ENCODE data around the gene XPR1. TPM values are rescaled to one million over a fixed set of nuclear protein-coding genes. Genes with fewer than 3 reads are reported as not detected.

XPR1 gene
- total and polyA plus RNA-seq, 3 donors from 2014 or later: 34.8 to 76.2 (median 71.8) TPM

DNA sequence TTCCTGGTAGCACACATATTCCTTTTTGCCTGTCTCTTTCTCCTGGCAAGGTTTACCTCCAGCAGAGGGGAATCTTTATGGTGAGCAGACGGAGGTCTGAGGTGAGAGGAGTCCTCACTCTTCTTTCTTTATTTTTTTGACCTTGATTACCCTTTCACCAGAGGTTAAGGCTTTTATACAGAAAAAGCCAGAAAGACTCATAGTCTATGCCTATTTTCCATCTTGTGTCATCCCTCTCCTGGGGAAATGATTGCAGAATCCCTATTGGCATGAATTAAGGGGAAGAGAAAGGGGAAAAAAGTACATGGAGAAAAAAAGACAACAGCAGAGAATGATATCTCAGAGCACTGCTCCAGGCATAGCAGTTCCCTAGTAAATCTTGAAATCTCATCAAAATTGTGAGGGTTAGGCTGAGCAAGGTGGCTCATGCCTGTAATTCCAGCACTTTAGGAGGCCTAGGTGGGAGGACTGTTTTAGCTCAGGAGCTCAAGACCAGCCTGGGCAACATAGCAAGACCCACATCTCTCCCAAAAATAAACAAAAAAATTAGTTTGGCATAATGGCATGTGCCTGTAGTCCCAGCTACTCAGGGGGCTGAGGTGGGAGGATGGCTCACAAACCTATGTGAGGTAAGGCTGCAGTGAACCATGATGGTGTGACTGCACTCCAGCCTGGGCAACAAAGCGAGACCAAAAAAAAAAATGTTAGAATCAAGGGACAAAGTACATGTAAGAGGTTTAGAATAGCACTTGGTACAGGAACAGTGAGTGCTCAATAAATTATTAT is 1.2 kb upstream of the XPR1 start:
- Histone ChIP-seq H3K27me3 (no peaks in the 10 kb centered on the region), H3K9me3 (no peaks in the 10 kb centered on the region), H3K4me3 (no peak overlapping the region), H3K36me3 (ENCODE audit: low read depth, missing control alignments) (no peaks in the 10 kb centered on the region), H3K4me1 (peaks cover 11% of the 10 kb centered on the region), H3K27ac (peak overlapping the region in 1 of 2 donors; percentile 68)
- no peak for DNase-seq
- no peak for TF ChIP-seq POLR2A (IDR thresholded peaks at IDR 0.05)
- TF ChIP-seq, protein P1, sequence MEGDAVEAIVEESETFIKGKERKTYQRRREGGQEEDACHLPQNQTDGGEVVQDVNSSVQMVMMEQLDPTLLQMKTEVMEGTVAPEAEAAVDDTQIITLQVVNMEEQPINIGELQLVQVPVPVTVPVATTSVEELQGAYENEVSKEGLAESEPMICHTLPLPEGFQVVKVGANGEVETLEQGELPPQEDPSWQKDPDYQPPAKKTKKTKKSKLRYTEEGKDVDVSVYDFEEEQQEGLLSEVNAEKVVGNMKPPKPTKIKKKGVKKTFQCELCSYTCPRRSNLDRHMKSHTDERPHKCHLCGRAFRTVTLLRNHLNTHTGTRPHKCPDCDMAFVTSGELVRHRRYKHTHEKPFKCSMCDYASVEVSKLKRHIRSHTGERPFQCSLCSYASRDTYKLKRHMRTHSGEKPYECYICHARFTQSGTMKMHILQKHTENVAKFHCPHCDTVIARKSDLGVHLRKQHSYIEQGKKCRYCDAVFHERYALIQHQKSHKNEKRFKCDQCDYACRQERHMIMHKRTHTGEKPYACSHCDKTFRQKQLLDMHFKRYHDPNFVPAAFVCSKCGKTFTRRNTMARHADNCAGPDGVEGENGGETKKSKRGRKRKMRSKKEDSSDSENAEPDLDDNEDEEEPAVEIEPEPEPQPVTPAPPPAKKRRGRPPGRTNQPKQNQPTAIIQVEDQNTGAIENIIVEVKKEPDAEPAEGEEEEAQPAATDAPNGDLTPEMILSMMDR (IDR thresholded peaks at IDR 0.05): no peak
- intact Hi-C loops (cut with DNase I; ENCODE audit: low total_unique reads): no loop called here
- WGBS, 2 donors: 76 to 87% methylated on average over 2 of the region's 2 CpGs

DNA sequence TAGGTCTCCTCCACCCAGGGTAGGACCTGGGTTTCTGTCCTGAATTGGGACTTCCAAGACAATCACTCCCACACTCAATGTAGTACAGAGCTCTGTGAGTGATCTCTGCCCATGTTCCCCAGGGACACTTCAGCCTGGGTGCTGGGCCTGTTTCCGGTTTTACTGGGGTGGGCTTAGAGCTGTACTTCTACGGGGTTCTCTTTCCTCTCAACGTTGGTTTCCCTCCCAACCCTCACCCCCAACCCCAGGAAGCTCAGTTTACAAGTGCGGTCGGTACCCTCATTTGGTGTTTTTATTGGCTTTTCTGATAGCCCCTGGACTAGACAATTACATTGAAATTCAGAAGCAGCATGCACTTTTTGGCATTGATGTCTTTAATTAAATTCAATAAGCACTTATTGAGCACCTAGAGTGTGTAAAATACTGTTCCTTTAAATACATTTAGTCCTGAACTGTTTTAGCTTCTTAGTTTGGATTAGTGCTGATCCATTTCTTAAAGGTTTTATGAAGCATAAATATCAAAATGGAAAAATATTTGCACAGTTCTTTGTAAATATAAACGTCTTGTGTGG is 542 bp upstream of the XPR1 start:
- DNase-seq: no peak
- intact Hi-C loops (cut with DNase I; ENCODE audit: low total_unique reads): no loop called here
- Histone ChIP-seq H3K4me3 (peak overlapping the region; percentile 92 to 98), H3K27ac (peak overlapping the region; percentile 68 to 95), H3K9me3 (no peaks in the 10 kb centered on the region), H3K36me3 (ENCODE audit: low read depth, missing control alignments) (no peaks in the 10 kb centered on the region), H3K4me1 (peaks cover 11% of the 10 kb centered on the region), H3K27me3 (no peaks in the 10 kb centered on the region)
- TF ChIP-seq, protein P1 (IDR thresholded peaks at IDR 0.05): no peak
- TF ChIP-seq POLR2A (IDR thresholded peaks at IDR 0.05): no peak
- WGBS, 2 donors: 36 to 39% methylated on average over 6 of the region's 6 CpGs

DNA sequence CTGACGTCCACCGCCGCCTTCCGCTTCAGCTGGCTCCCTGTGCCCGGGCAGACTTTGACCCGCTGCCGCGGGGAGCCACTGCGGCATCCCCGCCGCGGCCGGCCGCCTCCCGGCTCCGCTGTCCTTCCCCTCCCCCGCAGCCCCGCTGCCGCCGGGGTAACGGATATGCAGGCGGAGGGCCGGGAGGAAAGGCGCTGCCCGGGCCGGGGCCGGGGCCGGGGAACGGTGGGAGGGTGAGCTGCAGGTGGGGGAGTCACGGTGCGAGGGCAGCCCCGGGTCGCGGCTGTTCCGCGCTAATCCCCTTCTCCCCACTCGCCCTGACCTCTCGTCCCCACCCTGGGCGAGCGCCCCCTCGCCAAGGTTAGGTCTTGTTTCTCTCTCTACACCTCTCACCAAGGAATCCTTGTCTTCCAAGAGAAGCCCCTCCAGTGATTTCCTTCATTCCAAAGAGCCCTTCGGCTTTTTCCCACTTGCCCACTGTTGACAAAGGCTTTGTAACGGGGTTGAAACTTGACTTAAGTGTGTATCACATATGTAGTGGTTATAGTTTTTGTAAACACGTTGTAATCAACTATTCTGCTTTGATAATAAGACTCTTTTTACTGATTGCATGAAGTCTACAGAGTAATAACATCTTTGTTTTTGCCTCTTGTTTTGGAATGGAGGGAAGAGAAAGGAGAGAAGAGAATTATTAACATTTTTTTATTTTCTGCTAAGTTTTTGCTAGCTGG is 669 bp downstream of the XPR1 start:
- Histone ChIP-seq H3K27me3 (no peaks in the 10 kb centered on the region), H3K27ac (peak overlapping the region; percentile 92 to 95), H3K4me3 (peak overlapping the region; percentile 92 to 98), H3K9me3 (no peaks in the 10 kb centered on the region), H3K4me1 (peaks cover 11% of the 10 kb centered on the region), H3K36me3 (ENCODE audit: low read depth, missing control alignments) (no peaks in the 10 kb centered on the region)
- intact Hi-C loops (cut with DNase I; ENCODE audit: low total_unique reads): no loop called here
- WGBS, 2 donors: 0 to 1% methylated on average over 6 to 44 of the region's 44 CpGs
- DNase-seq: peak; percentile 67
- no peak for TF ChIP-seq POLR2A (IDR thresholded peaks at IDR 0.05)
- TF ChIP-seq, protein P1 (IDR thresholded peaks at IDR 0.05): no peak

DNA sequence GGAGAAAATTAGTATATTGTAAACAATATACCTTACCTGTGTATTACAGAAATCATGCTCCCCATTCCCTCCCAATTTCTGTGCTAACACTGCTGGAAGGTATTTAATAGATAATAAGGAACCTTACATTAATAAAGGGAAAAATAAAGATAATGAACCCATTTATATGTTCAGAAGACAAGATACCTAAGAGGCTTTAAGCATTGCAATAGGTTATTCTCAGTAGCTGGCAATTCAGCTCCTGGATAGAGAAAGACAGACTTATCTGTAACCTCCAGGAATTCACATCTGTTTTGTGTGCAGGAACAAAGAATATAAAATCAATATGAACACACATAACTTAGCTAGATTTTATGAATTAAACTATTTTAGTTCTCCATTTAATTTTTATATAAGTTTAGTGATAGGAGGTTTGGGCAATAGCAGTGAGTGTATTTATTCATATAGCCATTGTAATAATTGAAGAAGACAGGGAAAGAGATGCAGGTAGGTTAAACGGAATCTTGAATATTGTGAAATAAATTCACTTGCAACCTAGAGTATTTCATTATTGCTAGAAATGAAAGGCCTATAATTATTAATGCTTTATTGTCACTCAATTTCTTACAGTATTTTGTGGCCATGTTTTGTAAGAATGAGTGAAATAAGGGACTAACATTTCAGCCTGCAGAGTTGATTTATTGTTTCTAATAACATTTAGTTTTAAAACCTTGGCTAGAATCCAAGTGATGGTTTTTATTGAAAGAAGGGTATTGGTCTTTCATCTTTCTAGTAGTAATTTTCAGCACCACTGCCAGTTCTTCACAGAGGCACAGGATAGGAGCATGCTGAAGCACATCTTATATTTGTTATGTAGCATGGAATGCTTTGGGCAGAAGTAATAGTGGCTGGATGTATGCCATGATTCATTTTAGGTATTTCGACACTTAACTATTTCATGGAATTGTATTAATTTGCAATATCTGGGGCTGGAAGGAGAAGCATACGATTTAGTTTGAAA is 1.5 kb downstream of the XPR1 start:
- intact Hi-C loops (cut with DNase I; ENCODE audit: low total_unique reads): no loop called here
- H3K9me3 ChIP-seq: no peaks in the 10 kb centered on the region
- TF ChIP-seq POLR2A (IDR thresholded peaks at IDR 0.05): no peak
- TF ChIP-seq, protein P1 (IDR thresholded peaks at IDR 0.05): no peak
- H3K27ac ChIP-seq: peak overlapping the region in 1 of 2 donors; percentile 92
- no peak for DNase-seq
- H3K36me3 ChIP-seq (ENCODE audit: low read depth, missing control alignments): no peaks in the 10 kb centered on the region
- peak overlapping the region; percentile 92 to 98 for H3K4me3 ChIP-seq
- 42 to 45% methylated on average over 3 of the region's 3 CpGs for WGBS, 2 donors
- peaks cover 11% of the 10 kb centered on the region for H3K4me1 ChIP-seq
- H3K27me3 ChIP-seq: no peaks in the 10 kb centered on the region
